Suprapubic skin (tissue), 4 donors: Measurements from ENCODE around the gene TMEM178B. TPM values are rescaled to one million over a fixed set of nuclear protein-coding genes. Genes with fewer than 3 reads are reported as not detected.
"Not testable (repeated sequence)": the region's sequence is repeated elsewhere in the genome, so short reads cannot be mapped to it uniquely, and the experiment has no call there.

ENCODE experiments used
- DNase-seq, 2 donors: peaks; one replicate each; pipeline ENCODE4 v3.0.0-alpha.2; 2019; ENCODE audit warnings: low spot score in 2 of 2
- H3K27ac ChIP-seq: fragments of 200-600 bp; sonication (generic); one replicate; pipeline ENCODE4 v1.5.1; 2019
- H3K27me3 ChIP-seq: fragments of 200-600 bp; sonication (generic); one replicate; pipeline ENCODE4 v1.5.1; 2019
- H3K36me3 ChIP-seq: fragments of 200-600 bp; sonication (generic); one replicate; pipeline ENCODE4 v1.5.1; 2019
- H3K4me1 ChIP-seq: fragments of 200-600 bp; sonication (generic); one replicate; pipeline ENCODE4 v1.5.1; 2019
- H3K4me3 ChIP-seq: fragments of 200-600 bp; sonication (generic); one replicate; pipeline ENCODE4 v1.5.1; 2019; ENCODE audit warnings: mild to moderate bottlenecking
- H3K9me3 ChIP-seq: fragments of 200-600 bp; sonication (generic); one replicate; pipeline ENCODE4 v1.5.1; 2019
- EP300 ChIP-seq: sonication (generic); formaldehyde crosslinking; IDR thresholded peaks from one replicate; pipeline ENCODE4 v1.6.1; 2017; ENCODE audit warnings: antibody characterized with exemption
- POLR2A ChIP-seq, 2 donors: fragments of 450-650 bp; IDR thresholded peaks; one replicate each; pipeline ENCODE4 v1.6.1; 2017; ENCODE audit warnings: antibody characterized with exemption in 2 of 2, mild to moderate bottlenecking in 2 of 2, moderate library complexity in 2 of 2
- POLR2AphosphoS5 ChIP-seq, 3 donors: sonication (generic); formaldehyde crosslinking; IDR thresholded peaks; one replicate each; pipeline ENCODE4 v1.6.1; 2017; ENCODE audit warnings: antibody characterized with exemption in 3 of 3
- WGBS: methylation state at CpG from one replicate; pipeline ENCODE4 v1.1.5; 2018; 5-methylcytosine and 5-hydroxymethylcytosine counted together
- total RNA-seq, 4 donors: library from RNA; depleted of rRNA; stranded (reverse); fragments of >200 nt; gene quantifications; one replicate each; pipeline ENCODE4 v1.1.0, GENCODE V29; 2016
- TF ChIP-seq, protein P1 (sequence below), 2 donors: fragments of 200-600 bp in 1 of 2; fragments of 450-650 bp in 1 of 2; sonication (generic) in 1 of 2; IDR thresholded peaks; one replicate each; pipeline ENCODE4 v1.5.1; 2016 to 2019; ENCODE audit warnings: antibody characterized with exemption in 2 of 2, mild to moderate bottlenecking in 1 of 2, moderate library complexity in 1 of 2

TMEM178B gene
- total RNA-seq, 4 donors from 2014 or later: 0.34 to 1.6 (median 0.72) TPM

DNA sequence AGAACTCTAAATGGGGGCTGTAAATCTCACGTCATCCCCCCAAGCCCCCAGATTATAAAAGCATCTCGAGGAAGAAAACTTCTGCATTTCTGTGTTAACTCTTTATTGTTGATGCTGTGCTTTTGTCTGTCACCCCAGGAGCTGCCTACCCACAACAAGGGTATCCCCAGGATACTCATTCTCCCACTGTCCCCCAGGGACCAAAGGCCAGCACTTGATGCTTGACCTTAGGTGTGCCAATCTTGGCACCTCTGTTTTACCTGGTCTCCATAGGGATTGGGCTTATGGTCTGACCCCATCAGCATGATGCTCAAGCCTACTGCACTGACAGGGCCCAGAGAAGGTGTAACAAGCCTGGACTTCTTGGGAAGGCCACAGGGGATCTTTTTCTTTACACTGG is 251.4 kb downstream of the TMEM178B start:
- no peaks in the 10 kb centered on the region for H3K27me3 ChIP-seq
- TF ChIP-seq, protein P1, sequence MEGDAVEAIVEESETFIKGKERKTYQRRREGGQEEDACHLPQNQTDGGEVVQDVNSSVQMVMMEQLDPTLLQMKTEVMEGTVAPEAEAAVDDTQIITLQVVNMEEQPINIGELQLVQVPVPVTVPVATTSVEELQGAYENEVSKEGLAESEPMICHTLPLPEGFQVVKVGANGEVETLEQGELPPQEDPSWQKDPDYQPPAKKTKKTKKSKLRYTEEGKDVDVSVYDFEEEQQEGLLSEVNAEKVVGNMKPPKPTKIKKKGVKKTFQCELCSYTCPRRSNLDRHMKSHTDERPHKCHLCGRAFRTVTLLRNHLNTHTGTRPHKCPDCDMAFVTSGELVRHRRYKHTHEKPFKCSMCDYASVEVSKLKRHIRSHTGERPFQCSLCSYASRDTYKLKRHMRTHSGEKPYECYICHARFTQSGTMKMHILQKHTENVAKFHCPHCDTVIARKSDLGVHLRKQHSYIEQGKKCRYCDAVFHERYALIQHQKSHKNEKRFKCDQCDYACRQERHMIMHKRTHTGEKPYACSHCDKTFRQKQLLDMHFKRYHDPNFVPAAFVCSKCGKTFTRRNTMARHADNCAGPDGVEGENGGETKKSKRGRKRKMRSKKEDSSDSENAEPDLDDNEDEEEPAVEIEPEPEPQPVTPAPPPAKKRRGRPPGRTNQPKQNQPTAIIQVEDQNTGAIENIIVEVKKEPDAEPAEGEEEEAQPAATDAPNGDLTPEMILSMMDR (IDR thresholded peaks at IDR 0.05): no peak
- TF ChIP-seq POLR2AphosphoS5 (IDR thresholded peaks at IDR 0.05): no peak
- TF ChIP-seq POLR2A (IDR thresholded peaks at IDR 0.05): no peak
- TF ChIP-seq EP300: no peak
- H3K4me3 ChIP-seq: no peak overlapping the region
- DNase-seq: no peak
- H3K36me3 ChIP-seq: no peaks in the 10 kb centered on the region
- WGBS: 33% methylated on average over 2 of the region's 2 CpGs
- no peaks in the 10 kb centered on the region for H3K4me1 ChIP-seq
- no peak overlapping the region for H3K27ac ChIP-seq
- no peaks in the 10 kb centered on the region for H3K9me3 ChIP-seq

DNA sequence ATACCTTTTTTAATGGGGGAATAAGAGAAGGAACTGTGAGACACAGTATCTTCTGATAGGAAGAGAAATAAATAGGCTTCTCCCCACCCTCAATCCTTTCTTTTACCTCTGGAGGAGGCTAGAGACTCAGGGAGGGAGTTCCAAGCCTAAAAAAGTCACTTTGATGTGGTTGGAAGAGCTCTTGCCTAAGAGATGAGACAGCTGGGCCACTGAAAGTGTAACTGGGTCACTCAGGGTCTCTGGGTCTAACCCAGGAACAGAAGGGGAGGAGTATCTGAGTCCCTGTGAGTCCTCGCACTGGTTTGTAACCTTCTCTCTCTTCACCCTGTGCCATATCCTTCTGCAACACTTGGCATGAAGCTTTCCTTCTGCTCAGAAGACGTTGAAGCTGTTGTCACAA is 254.4 kb downstream of the TMEM178B start:
- no peak for DNase-seq
- no peaks in the 10 kb centered on the region for H3K27me3 ChIP-seq
- TF ChIP-seq POLR2AphosphoS5 (IDR thresholded peaks at IDR 0.05) (no peak), POLR2A (IDR thresholded peaks at IDR 0.05) (no peak), EP300 (no peak)
- TF ChIP-seq, protein P1 (IDR thresholded peaks at IDR 0.05): no peak
- no peaks in the 10 kb centered on the region for H3K9me3 ChIP-seq
- H3K36me3 ChIP-seq: no peaks in the 10 kb centered on the region
- H3K27ac ChIP-seq: no peak overlapping the region
- H3K4me1 ChIP-seq: no peaks in the 10 kb centered on the region
- no peak overlapping the region for H3K4me3 ChIP-seq
- WGBS: 58% methylated on average over 2 of the region's 2 CpGs

DNA sequence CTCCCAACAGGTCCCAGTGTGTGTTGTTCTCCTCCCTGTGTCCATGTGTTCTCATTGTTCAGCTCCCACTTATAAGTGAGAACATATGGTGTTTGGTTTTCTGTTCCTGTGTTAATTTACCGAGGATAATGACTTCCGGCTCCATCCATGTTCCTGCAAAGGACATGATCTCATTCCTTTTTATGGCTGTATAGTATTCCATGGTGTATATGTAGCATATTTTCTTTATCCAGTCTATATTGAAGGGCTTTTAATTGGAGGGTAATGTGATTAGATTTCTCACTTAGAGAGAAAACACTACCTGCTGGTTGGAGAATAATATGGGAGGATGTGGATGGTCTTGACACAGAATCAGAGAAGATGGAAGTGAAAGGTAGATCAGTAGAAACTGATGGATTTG is 256.4 kb downstream of the TMEM178B start:
- not testable (repeated sequence) for H3K4me3 ChIP-seq, H3K36me3 ChIP-seq, H3K27ac ChIP-seq, DNase-seq, H3K4me1 ChIP-seq, H3K9me3 ChIP-seq, H3K27me3 ChIP-seq
- WGBS: 81% methylated on average over 2 of the region's 2 CpGs

DNA sequence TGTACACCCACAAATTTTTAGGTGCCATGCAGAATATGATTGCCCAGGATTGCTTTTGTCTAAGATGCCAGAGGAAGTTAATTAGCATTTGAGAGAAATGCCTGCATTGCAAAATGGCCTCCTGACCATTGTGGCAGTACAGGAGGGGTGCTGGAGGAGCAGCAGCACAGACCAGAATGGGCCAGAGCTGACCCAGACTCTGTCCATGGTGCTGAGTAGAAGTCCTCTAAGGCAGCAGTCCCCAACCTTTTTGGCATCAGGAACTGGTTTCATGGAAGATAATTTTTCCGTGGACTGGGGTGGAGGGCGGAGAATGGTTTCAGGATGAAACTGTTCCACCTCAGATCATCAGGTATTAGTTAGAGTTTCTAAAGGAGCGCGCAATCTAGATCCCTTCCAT is 259.6 kb downstream of the TMEM178B start:
- Histone ChIP-seq H3K27ac (no peak overlapping the region), H3K27me3 (no peaks in the 10 kb centered on the region), H3K36me3 (no peaks in the 10 kb centered on the region), H3K9me3 (no peaks in the 10 kb centered on the region), H3K4me3 (no peak overlapping the region), H3K4me1 (no peaks in the 10 kb centered on the region)
- 75% methylated on average over 4 of the region's 4 CpGs for WGBS
- TF ChIP-seq, protein P1 (IDR thresholded peaks at IDR 0.05): no peak
- TF ChIP-seq POLR2AphosphoS5 (IDR thresholded peaks at IDR 0.05) (no peak), EP300 (no peak), POLR2A (IDR thresholded peaks at IDR 0.05) (no peak)
- DNase-seq: no peak

DNA sequence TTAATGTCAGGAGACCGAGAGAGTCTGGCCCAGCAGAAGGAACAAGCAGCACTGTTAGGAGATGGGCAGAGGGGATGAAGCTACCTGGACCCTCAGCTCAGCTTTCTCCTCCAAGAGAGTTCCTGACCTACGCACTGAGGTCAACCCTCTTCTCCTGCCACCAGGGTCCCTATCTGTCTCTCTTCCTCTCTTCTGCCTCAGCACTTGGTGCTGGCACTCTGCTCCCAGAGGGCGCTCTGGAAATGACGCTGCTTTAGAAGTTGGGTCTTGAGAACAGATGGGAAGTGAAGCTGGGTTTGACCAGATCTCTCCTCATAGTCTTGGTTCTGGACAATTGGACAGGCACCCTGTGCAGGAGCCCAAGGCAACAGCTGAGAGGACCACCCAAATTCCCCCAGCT is 261.3 kb downstream of the TMEM178B start:
- H3K4me1 ChIP-seq: no peaks in the 10 kb centered on the region
- TF ChIP-seq POLR2A (IDR thresholded peaks at IDR 0.05): no peak
- no peak for TF ChIP-seq POLR2AphosphoS5 (IDR thresholded peaks at IDR 0.05)
- TF ChIP-seq, protein P1 (IDR thresholded peaks at IDR 0.05): no peak
- TF ChIP-seq EP300: no peak
- H3K9me3 ChIP-seq: no peaks in the 10 kb centered on the region
- no peak for DNase-seq
- no peaks in the 10 kb centered on the region for H3K27me3 ChIP-seq
- no peak overlapping the region for H3K27ac ChIP-seq
- no peak overlapping the region for H3K4me3 ChIP-seq
- no peaks in the 10 kb centered on the region for H3K36me3 ChIP-seq
- WGBS: 96% methylated on average over 4 of the region's 4 CpGs

DNA sequence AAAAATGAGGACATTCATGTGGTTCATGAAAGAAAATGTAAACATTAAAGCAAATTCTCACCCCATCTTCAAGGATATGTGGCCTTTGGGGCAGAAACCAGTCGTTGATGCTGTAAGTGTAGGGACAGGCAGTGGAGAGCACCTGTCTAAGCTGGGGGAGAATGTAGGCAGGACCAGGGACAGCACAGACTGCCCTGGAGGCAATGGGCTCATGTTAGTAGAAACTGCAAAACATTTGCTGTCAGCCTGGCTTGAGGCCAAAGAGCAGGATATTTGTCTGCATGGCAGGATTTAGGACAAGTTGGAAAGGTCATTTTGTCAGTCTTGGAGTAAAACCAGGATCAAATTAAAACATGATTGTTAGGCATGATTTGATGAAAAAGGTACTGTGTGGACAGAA is 265.7 kb downstream of the TMEM178B start:
- H3K4me1 ChIP-seq: no peaks in the 10 kb centered on the region
- H3K36me3 ChIP-seq: no peaks in the 10 kb centered on the region
- no peaks in the 10 kb centered on the region for H3K9me3 ChIP-seq
- no peak overlapping the region for H3K27ac ChIP-seq
- no peaks in the 10 kb centered on the region for H3K27me3 ChIP-seq
- WGBS: 32% methylated on average over 1 of the region's 1 CpG
- DNase-seq: no peak
- TF ChIP-seq, protein P1 (IDR thresholded peaks at IDR 0.05): no peak
- TF ChIP-seq POLR2A (IDR thresholded peaks at IDR 0.05) (no peak), POLR2AphosphoS5 (IDR thresholded peaks at IDR 0.05) (no peak), EP300 (no peak)
- H3K4me3 ChIP-seq: no peak overlapping the region
